ENCODE results near the gene GLI3.

The GLI3 gene

DNA sequence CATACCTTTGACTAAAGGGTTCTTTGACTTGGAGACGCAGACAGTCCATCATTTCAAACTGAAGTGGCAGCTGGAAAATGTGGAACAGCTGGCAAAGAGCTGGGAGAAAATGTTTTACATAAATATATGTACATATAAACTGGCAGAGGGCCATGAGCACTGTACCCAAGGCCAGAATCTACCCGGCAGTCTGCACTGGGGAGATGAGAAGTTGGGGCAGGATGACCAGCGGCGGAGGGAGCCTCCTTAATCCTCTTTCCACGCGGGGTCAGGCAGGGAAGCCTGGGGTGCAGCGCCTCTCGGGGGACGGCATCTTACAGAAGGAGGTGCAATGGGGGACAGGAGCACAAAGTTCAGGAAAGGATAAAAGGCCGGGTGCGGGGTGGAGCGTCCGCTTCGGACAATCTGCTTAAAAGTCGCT is 1.3 kb downstream of the GLI3 start:
- DNase-seq = no peak

DNA sequence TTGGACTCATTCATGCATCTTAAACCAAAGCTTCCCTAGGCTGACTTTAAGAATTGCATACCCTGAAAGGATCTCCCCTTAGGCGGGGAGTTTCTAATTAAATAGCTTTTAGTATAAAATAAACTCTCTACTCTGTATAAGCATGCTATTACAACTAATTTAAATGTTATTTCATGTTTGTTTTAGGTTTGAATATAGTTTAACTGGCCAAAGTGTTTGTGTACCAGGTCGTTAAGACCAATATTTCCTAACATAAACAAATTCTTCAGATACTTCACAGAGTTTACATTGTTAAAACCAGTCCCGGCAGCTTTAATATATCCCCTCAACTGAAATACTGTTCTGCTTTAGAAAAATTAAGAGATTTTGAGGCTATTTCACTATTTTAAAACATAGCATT is 2.3 kb downstream of the GLI3 start:
- DNase-seq = no peak

DNA sequence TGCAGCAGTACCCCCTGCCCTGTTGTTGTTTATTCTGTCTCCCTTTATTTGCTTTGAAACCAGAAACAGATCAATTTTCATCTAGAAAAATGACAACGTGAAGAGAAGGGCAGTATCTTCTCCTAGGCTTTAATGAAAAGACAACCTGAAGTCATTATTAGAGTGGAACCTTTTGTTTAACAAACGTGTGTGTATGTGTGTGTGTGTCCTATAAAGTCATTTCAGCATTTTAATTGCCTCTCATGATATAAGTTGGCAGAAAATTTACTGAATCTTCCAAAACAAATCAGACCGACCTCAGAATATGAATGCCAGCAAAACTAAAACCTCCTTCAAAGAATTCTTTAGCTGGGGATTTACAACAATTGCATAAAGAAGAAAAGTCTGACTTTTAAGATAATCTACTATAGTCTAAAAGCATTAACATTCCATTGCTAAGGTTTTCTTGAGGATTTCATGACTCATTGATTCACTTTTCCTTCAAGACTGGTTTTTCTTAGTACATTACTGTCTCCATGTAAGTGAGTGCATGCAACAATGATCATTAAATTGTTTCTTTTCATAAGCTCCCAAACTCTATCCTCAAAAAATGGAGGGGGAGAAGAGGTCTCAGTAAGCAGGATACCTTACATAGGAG is 3.2 kb downstream of the GLI3 start:
- no peak for DNase-seq

DNA sequence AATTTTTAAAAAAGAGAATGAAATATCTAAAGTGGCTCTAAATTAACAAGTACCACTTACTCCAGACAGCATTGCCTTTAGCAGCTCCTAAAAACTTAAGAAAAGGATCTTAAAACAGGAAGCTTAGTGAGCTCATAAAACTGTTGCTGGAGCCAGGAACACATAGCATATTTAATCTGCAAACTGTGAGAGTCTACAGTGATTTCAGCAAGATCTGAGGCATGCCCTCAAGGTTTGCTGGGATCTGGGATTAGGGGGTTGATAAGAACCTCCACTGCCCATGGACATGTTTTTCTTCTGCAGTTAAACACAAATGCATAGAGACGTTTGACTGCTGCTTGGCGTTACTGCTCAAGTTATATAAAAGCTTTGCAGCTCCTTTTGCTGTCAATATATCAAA is 3.8 kb downstream of the GLI3 start:
- no peak for DNase-seq

DNA sequence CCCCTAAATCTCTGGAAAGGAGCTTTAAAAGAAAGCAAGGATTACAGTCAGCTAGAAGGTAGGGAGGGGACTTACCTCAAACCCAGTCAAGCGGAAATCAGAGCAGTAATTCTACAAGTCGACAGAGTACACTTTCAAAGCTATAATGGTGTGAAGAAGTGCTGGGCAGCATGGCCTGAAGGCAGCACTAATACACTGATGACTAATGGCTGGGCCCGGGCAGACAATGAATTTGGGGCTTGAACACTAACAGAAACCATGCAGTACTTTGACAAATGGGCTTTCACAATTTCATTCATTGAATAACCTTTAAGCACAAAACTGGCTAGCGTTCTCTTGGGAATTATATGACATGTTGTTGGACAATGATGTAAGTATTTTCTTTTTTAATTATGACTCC is 4.7 kb downstream of the GLI3 start:
- DNase-seq = no peak

DNA sequence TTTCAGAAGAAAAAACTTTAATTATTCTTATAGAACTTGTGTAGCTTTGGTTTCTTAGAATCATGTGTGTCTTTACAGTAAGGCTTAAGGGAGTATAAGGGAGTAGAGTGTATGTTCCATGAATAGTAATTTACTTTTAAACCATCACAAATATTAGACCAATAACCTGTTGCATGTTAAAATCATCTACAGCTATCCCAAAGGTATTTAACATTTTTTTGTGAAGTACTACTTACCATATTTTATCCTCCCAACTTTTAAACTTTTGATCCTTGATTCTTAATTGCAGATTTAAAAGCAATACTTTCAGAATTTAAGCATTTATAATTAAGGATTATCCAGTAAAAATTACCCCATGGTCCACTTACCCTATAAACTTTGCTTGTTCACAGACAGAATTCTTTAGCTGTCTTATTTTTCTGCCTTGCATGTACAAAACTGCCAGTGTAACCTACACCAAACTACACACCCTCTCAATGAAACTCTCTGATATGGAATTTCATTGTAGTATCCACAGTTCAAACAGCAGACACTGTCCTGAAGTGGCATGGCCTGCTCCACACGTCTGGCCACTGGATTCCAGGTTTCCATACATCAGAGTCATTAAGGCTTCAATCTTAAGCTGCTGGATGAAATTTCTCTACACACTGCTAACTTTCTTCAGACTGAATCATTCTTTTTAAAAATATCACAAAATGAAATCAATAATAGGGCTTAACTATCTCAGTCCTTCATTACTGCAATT is 5.8 kb downstream of the GLI3 start:
- DNase-seq = no peak

DNA sequence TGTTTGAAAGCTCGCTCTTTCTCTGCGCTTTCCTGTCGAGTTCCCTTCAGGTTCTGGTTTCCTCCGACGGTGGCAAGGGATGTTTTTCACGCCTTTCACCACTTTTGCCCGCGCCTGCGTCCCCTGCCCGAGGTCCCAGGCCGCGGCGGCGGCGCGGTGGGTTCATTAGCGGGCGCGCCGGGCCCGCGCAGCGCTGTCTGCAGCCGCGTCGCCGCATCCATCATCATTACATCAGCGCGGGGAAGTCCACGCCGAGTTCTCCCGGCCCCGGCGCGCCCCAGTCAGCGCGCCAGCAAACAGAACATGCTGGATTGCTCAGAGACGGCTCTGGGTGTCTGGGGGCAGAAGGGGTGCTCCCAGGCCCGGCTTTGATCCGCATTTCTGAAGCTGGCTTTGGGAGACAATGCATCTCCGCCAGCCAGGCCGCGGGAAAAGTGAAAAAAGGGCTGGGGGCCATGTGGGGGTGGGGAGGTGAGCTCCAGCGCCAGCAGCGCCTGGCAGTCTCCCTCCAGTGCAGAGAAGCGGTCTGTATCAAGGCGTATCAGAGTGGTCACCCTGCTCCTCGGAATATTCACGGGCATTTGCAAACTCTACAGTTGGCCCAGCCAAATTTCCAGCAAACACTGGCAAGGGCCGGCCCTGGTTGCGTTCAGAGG is 8.9 kb downstream of the GLI3 start:
- DNase-seq = no peak

DNA sequence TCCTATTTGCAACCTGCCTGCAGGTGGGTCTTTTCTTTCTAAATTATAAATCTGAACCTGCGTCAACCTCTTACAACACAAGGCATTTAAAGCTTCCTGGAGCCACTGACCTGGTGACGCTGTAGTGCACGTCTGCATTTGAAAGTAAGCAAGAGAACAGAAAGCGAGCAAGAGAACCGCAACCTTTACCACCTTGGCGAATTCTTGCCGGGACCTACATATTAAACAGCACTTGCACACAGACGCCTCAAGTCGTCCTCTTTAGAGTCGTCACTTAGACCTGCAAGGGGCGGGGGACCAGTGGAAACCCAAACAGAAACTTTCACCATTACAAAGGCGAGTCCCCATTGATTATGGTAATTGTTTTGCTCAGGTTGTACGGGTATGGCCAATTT is 9.5 kb downstream of the GLI3 start:
- no peak for DNase-seq

DNA sequence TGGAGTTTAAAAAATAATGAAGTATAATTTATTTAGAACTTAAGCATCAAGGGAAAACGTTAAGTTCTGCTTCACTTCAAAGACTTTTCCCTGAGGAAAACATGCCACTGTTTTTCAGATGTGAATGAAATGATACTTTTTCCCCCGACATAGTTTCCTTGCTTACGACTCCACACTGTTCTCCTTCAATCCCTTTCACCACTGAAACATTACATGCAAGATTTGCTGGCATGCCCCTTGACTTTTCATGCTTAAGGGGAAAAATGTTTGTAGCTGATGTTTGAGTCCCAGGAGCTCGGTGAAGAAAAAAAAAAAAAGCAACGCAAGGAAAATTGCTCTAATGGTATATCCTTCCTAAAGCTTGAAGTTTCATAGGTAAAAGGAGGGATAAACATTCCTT is 10.0 kb downstream of the GLI3 start:
- no peak for DNase-seq

DNA sequence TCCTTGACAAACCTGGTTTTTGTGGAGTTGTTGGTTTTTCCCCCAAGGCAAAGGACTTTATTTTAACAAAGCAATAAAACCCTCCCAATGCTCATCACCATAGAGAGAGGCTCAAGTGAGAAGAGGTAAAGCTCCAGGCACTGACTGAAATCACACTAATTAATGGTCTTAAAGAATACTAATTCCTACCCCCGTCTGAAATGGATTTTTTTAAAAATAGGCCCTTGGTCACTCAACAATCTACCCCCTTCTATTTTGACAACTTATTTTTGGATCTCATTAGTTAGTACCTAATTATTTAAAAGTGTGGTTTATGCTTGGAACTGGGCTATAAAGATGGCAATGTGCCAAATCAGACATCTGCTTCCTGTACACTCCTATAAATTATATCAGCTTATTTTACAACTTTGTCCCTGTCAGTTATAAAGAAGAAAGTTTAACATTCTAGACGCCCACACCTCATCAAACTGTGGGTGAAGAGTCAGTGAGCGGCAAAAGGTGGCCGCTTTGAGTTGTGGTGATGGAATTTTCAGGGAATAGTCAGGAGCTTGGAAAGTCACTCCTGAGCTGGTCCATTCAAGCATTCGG is 10.6 kb downstream of the GLI3 start:
- DNase-seq = no peak

DNA sequence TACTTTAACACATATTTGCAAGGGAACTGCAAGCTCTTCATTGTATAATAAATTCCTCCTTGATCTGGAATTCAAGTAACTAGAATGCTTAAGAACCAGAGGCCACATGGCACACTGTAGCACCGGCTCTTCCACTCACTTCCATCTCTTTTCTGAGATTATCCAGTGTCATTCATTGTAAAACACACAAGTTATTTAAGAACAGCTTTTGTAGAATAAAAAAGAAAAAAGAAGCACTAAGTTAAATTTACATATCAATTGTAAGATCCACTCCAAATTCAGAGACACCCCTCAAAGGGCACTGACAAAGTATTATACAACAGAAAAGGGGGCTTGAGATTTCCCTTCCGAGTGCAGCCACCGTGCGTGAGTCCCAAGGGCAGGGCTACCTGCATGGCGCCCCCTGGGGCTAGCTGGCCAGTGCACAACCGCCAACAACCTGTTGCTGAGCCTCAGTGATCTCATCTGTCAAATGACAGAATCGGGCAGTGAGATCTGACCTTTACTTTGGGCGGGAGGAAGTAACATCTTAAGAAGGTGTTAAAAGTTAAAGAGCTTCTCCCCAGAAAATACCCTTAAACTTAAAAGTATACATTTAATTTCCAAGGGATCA is 12.5 kb downstream of the GLI3 start:
- DNase-seq = no peak

DNA sequence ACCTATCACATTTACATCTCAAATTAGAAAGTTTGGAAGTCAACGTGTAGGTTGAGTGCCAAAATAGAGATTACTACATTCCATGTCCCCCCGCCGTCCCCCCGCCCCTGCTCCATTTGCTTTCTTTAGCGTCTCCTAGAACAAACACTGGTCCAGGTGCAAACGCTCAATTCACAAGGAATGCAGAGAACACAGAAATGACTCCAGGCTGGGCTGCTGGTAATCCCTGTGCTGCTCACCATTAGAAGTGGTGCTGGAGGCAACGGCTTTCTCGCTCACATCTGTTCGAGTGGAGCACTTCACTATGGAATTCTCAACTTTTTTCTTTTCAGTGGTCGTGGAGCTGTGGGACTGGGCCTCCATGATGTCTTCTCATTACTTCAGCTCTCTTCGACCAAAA is 14.1 kb downstream of the GLI3 start:
- no peak for DNase-seq

DNA sequence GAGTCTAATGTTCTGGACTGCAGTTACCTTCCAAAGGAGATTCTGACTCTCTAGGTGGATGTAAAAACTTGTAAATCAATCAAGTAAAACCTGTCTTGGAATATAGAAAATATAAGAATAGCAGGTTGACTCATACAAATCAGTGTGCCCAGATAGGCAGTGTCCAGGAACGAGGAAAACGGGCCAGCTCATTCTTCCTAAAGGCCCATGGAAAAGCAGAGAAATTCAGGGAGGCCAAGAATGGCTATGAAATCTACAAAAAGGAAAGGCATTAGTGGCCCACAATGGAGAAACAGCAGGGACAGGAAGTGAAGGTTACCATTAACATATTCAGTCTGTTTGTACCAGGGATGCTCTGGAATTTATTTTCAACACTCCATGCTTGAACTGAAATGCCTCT is 14.9 kb downstream of the GLI3 start:
- DNase-seq = no peak

DNA sequence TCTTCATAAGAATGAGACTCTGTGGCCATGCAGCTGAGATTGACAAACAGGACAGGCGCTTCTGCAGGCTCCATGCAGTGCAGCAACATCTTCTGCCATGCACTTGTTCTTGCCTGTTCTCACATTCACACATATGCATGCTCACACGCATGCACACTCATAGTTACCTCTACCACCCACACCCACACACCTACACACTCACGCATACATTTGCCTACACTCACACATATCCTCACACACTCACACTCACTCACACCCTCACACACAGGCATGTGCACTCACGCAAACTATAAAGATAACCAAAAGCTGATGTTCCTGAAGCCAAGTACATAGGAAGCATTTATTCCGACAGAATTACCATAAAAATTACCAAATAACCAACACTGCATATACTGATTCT is 15.7 kb downstream of the GLI3 start:
- no peak for DNase-seq

DNA sequence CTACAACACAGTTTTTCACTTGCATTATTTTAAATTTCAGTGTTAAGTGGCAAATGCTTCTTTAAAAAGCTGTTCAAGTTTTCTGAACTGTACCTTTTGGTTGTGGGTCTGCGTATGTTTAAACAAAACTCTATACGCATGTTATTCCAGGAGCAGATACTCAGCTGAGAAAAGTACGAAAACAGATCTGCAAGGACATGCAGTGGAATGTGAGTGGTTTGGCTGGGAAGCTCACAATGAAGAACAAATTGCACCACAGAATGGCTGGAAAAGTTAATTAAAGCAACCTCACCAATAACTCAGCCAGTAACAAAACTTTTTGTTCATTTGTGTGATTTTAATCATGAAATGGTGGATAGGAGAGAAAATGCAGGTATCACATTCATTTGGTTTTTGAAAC is 17.6 kb downstream of the GLI3 start:
- DNase-seq = no peak

DNA sequence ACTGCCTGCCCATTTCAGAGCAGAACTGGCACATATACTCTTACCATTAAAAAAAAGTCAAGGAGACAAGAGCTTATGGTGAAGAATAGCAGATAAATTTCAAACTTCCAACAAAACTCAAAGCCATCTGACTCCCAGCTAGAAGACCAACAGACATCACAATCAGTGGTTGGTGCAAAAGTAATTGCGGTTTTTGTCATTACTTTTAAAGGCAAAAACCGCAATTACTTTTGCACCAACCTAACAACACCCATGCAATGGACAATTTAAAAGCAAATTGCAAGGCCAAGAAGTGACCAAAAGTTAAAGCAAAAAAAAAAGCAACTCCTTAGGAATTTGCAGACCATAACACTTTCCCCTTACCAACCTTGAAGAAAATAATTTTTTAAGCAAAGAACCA is 18.8 kb downstream of the GLI3 start:
- DNase-seq = no peak

DNA sequence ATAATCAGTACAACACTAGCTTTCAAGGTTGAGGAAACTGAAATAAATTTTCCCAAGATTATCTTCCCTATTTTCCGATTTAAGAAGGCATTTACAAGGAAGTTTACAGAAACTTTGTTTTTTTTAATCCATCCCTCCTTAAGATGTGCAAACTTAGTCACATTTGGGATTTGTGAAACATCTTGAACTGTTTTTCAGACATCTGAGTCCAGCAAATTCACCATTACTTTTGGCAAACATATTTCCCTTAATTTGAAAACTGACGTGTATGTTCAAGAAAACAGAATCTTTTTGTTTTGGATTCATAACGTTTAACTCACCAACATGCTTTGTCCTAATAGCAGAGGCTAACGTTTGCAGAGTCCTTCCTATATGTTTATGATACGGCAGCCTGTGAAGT is 19.5 kb downstream of the GLI3 start:
- DNase-seq = no peak

DNA sequence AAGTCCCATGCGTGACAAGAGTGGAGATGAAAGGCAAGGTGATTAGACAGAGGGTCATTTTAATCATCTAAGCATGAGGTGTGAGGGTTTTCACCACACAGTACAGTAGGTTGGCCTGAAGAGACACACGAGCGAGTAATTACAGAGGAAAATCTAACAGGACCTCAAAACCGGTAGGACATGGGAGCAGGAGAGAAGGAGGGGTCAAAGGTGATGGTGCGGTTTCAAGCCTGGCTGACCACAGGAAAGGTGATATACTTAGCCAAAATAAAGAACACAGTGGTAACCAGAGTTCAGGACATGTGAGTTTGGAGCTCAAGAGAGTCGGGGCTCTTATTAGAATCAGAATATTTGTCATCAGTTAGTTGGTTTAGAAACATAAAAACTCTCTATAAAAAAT is 20.0 kb downstream of the GLI3 start:
- no peak for DNase-seq

DNA sequence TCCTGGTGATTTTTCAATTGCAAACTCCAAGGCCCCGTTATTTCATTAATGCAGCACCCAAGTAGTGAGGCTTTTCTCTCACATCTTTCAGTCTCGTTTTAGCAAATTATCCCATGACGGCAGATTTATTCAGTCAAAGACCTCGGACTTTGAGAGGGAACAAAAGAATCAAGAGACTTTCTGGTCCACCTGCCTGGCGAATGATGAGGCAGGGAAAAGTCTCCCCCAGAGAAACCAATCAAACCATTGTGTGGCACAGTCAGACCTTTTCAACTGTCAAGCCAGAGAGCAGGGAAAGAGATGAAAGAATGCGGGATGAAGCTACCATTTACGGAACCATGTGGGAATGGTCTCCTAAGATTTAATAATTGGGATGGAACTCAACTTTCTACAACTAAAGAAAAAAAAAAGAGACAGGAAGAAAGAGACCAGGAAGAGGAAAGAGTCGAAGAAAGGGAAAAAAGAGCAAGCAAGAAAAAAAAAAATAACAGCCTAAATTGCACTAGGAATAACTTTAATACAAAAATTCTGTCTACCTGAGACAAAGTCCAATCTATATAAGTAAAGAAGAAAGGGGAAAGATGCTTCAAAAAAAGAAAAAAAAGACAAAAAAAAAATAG is 22.8 kb downstream of the GLI3 start:
- DNase-seq = no peak

DNA sequence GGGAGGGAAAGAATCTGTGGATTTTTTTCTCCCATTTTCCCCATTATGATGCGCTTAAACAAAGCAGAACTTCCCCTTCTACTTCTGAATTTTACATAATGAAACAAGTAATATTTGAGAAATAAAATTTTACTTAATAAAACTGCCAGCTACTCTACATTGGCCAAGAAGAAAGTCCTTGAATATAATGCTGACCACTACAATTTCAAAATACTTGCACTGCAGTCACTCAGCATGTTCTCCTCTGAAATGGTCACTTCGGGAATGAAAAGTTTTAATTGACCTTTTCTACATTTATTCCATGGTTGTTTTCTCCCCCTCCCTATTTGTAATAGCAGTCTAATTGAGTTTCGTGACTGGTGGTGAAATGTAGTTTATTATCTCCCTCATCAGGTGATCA is 23.9 kb downstream of the GLI3 start:
- no peak for DNase-seq

DNA sequence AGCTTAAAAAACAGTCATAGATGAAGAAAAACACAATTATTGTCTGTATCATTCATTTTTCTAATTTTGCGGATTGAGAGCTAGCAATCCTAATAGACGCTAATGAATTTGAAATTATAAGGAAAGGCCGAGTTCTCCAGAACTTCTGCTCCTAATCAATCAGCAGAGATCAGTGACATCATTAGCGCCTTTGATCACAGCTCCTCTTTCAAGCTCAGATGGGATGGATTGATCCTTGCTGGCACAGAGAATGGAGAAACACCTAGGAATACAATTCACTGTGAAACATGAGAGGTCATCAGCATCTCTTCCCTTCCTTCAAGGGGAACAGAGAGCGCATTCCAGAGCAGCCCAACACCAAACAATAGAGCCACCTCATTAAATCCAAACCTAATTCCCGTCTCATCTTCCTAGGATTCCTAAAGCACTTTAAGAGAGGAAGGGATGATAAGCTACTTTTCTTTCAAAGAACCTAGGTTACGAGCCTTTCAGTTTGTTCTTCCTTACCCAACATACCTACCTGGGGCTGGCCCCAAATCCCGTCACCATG is 24.4 kb downstream of the GLI3 start:
- no peak for DNase-seq

DNA sequence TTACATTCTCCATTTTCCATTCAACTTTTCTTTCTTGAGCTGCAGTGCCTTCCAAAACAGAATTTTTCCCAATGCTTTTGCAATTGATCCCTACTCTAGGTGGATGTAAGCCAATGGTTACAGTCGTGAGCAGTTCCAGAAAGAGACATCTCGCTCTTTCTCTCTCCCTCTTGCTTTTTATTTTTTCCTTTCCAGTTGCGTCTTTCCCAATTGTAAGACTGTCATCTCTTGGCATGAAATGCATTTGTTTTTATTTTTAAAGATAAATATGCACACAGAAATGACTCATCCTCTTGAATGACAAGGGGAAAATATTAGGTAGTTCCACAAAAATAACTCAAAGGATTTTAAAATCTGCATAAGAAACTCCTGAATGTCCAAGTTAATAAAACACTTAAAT is 25.1 kb downstream of the GLI3 start:
- no peak for DNase-seq

DNA sequence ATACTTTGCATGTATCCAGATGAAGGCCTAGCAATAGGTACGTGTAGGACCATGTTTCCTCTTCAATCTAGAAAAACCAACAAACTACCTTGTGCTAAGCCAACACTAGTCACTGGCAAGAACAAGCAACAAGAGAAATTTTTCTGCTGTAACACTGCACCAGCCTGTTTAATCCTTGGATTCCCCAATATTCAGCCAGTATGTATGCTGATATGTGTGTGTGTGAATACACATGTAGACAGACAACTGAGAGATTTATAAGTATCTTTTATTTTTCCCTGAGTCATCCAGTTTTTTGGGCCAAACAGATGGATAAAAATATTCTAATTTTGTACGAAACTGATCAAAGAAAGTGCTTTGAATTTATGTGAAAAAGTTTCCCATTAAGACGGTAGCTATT is 26.2 kb downstream of the GLI3 start:
- no peak for DNase-seq

All from stimulated activated CD8-positive, alpha-beta memory T cell treated with anti-CD3 and anti-CD28 coated beads, Interleukin-4, amount 100 ng/mL, for 48 hours (primary cell).